ENCODE results near the gene NEURL2. TPM values are rescaled to one million over a fixed set of nuclear protein-coding genes. Genes with fewer than 3 reads are reported as not detected.
A peak's percentile ranks its signal among the peaks of the same experiment; 100 is the strongest.

Gene NEURL2
- total and polyA plus RNA-seq, 2 experiments from 2014 or later, result 4.6 to 10.9 TPM

GRCh38 chr20:45927071-45927878 is 36.3 kb upstream of the NEURL2 start (continued):
- no peak for TF ChIP-seq ZNF462 (CRISPR knock-in tag; IDR thresholded peaks at IDR 0.05)
- no peak for TF ChIP-seq CTCF (conservative IDR thresholded peaks at IDR 0.05; ENCODE audit: low read depth in 2 of 2)

GRCh38 chr20:45926731-45927070 is 35.7 kb upstream of the NEURL2 start:
- no peak overlapping the region for H3K27ac ChIP-seq (ENCODE audit: low read depth)
- H3K4me2 ChIP-seq, result no peak overlapping the region
- no peaks in the 10 kb centered on the region for H3K9me2 ChIP-seq (ENCODE audit: insufficient read depth)
- H2AFZ ChIP-seq, result no peak overlapping the region
- no peak overlapping the region for H3K4me3 ChIP-seq
- no peaks in the 10 kb centered on the region for H3K4me1 ChIP-seq (ENCODE audit: insufficient read depth)
- Mint-ChIP-seq H3K9me3 (no peaks in the 10 kb centered on the region), H3K4me3 (no peak overlapping the region), H3K4me1 (peaks cover 17% of the 10 kb centered on the region), H3K27ac (peak overlapping the region; percentile 0; the same call in 1 of the 2 replicates), H3K27me3 (ENCODE audit: insufficient read depth, low read depth, poor library complexity) (peaks cover 11% of the 10 kb centered on the region), H3K36me3 (ENCODE audit: low read depth) (no peaks in the 10 kb centered on the region; the same call in 2 of the 3 replicates)
- H3K36me3 ChIP-seq (ENCODE audit: insufficient read depth), result no peaks in the 10 kb centered on the region
- no peaks in the 10 kb centered on the region for H3K27me3 ChIP-seq (ENCODE audit: insufficient read depth)
- no peaks in the 10 kb centered on the region for H3F3A ChIP-seq (replicated peaks; ENCODE audit: low read depth)
- no peak for DNase-seq (ENCODE audit: low spot score)
- no peaks in the 10 kb centered on the region for H3K79me2 ChIP-seq (replicated peaks; ENCODE audit: insufficient read depth)
- no peaks in the 10 kb centered on the region for H4K20me1 ChIP-seq (replicated peaks; ENCODE audit: insufficient read depth)
- ATAC-seq, result no peak
- TF ChIP-seq EZH2phosphoT487 (IDR thresholded peaks at IDR 0.05; ENCODE audit: unreplicated experiment) (no peak), EZH2 (IDR thresholded peaks at IDR 0.05; ENCODE audit: low read depth, unreplicated experiment) (no peak), ETS1 (IDR thresholded peaks at IDR 0.05) (no peak), REST (IDR thresholded peaks at IDR 0.05; ENCODE audit: unreplicated experiment) (no peak), CREB1 (CRISPR knock-in tag; IDR thresholded peaks at IDR 0.05; ENCODE audit: low read depth) (no peak), CTCF (conservative IDR thresholded peaks at IDR 0.05; ENCODE audit: low read depth in 2 of 2) (no peak)

All from GM23338 (cell line).